NCI-H1930 (cell line): Measurements from ENCODE around the gene ICE2.

Source experiments
- DNase-seq, 2 experiments: peaks; one replicate each; lab custom pipeline; 2025; lab: John Stamatoyannopoulos, UW

Gene ICE2

DNA sequence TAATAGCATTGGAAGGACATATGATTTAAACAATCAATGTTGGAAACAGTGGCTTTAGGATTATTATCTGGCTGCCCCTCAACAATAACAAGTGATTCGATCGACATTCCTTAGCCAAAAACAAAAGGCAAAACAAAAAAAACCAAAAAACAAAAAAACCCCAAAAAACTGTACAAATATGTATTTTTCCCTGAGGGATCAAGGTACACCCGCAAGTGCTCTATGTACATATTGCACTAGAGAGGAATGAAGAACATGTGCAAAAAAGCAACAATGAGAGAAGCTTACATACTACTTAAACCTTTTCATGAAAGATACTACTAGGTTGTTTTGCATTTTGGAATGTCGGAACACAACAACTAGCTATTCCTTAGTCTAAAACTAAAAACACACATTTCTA lies 14.2 kb upstream of the ICE2 start:
- DNase-seq = no peak

DNA sequence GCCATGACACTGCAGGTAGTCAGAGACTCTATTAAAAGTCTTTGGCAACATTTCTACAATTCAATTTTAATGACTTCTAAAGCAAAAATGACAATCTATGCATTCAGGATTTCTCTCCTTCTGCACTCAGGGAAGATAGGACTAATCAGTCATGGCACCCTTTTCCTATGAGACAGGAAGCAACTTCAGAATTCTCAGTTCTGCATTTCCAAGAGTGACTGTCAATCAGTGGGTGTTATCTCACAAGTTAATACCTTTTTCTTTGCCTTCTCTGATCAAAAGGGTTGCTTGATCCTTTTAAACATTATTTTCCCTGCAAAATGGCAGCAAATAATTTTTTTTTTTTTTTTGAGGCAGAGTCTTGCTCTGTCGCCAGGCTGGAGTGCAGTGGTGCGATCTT lies 7.8 kb upstream of the ICE2 start:
- no peak for DNase-seq

DNA sequence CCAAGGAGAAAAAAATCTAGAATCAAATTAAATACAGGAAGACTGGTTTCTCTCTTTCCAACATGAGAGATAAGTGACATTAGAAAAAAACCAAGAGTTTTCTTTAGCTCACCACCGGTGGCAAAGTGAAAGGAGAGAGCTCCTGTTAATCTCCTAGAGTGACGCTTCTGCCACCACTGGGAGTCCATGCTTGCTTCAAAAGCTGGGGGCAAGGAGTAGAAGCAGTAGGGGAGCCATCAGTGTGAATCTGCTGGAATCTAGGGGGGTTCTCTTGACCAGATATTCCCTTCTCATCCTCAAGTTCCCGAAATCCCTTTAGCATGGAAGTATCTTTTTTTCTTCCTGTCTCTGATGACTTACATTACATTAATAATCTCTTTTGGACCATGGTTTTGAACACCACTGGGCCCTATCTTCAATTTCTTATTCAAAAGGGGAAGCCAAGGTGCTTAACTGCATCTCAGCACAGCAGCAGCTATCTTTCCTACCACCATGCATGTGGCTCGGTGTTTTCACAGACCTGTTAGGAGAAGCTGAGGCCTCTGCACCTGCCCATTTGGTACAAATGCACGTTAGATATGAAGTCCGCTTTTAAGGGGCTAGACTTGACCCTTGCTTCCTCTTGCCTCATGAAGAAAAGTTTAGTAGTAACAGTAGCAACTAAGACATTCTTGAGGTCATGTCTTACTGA lies 6.6 kb upstream of the ICE2 start:
- no peak for DNase-seq

DNA sequence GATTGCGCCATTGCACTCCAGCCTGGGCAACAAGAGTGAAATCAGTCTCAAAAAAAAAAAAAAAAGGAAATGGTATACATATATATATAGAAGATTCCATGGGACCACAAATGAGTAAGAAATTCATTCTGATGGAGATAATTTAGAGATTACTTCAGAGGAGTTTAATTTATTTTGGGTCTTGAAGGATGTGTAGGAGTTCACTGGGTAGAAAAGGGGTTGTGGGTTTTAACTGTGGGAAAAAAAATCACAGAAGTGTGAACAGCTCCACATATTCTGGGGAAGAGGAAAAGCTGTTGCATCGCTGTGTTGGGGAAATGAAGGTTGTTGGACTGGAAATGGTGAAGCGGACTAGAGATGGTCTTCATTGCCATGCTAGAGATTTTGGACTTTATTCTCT lies 4.1 kb upstream of the ICE2 start:
- no peak for DNase-seq

DNA sequence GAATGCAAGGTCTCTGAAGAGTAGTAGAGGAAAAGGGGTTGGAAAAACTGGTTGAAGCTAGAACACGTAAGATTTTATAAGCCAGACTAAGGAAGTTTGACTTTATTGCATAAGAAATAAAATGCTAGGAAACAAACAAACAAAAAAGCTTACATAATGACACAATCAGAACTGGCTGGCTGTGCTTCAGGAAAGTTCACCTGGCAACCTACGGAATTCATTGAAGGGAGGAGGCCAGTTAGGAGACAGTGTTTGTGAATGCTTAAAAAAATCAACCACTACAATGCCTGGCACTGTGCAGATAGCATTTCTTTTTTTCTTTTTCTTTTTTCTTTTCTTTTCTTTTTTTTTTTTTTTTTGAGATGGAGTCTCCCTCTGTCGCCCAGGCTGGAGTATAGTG lies 1.9 kb upstream of the ICE2 start:
- DNase-seq = no peak

DNA sequence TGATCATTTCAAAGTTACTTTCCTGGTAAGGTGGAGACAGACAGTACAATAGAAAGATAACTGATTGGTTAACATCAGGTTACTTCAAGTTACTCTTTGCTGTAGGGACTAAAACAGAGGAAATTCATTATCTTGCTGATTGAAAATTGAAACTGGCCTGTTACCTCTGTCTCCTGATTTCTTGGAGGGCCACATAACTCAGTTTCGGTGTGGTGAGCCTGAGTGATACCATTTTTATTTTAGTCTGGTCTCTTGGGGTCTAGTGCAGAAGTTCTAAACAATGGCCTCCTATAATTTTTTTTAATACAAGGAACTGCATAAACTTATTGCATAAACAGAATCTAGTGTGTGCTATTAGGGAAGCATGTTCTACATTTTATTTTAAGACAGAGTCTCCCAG lies 1.2 kb upstream of the ICE2 start:
- no peak for DNase-seq

DNA sequence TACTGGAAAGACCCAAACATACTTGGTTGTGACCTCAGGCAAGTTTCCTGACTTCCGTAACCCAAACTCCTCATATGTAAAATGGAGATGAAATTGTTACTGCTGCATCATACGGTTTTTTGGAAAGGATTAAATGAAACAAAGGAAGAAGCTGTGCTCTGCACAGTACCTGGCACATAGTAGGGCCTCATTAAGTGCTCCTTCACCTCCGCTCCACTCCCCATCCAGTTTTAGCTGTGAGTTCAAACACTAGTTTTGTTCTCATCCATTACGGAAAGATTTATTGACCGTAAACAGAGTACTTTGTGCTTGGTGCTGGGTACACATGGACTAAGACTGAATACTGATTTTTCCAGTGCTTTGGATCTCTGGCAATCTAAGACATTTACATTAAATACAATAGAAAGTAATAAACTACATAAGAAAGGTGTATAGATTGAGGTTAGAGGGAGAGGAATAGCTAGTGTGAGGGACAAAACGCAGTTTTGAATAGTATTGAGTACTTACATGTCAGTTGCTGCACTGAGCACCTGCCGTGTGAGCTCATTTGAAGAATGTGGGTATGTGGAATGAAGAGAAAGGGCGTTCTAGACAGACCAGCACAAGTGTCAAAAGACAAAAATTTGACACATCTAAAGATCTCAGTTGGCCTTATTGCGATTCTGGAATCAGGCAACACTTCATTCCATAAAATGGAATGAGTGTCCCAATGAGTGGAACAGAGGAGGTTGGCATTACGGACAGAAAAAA lies 594 bp upstream of the ICE2 start:
- no peak for DNase-seq

DNA sequence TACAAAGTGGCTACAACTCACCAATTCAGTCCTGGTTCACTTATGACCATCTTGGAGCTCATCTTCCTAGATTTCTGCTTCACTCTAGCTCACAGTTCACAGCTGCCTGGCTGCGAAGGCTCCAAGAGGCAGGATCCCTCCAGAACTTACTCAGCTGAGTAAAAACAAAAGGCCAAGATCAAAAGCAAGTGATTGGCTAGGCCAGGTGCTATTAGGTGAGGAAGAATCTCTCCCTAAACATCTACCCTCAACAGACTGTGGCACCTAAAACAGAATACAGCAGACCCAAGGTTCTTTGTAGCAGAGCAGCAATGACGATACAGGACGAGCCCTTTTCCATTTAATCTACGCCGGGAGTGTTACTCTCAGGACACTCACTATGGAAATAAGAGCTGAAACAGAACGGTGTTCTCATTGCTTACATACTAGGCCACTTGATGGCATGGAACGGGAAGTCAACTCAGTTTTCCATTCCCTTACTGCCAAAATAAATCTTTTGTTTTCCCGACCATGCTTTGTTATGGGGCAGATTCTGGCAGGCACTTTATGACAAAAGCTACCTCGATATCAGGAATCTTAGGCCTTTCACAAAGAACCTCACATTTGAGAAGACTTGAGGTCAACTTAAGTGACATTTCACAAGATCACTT lies 901 bp downstream of the ICE2 start:
- DNase-seq = no peak

DNA sequence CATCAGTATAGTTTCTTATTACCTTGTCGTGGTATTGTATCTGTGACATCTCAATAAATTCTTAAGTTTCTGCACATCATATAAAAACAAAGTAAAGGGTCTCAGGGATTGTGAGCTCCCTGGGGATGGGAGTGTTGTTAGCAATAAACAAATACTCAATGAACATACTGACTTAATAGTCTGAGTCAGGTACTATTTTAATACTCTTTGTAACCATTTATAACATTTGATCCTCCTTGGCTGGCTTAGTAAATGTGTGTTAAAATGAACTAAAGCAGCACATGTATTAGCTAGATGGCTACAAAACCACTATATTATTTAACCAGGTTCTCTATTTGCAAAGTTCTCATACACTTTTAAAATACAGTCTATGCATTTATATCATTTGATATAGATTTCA lies 1.8 kb downstream of the ICE2 start:
- DNase-seq = no peak

DNA sequence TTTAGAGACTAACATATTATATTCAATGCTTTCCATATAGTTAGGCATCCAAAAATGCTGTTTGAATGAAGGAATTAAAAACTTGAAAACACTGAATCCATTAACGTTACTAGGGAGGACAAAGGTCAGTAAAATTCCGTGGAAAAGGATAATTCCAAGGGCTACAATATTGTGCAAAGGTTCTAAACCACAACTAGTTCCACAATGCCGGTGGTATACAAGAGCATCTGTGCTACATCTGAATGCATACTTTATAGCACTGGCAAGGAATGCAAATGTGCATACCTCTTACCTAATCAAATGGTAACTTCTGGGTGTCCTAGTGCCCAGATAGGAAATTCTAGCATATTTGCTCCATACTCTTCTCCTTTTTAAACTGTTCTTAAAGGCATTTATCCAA lies 2.2 kb downstream of the ICE2 start:
- DNase-seq = no peak

DNA sequence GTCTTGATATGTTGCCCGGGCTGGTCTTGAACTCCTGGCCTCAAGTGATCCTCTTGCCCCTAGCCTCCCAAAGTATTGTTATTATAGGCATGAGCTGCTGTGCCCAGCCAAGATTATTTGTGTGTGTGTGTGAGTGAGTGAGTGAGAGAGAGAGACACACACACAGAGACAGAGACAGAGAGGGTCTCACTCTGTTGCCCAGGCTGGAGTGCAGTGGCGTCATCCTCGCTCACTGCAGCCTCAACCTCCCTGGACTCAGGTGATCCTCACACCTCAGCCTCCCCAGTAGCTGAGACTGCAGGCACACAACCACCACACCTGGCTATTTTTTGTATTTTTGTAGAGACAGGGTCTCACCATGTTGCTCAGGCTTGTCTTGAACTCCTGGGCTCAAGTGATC lies 5.8 kb downstream of the ICE2 start:
- DNase-seq = no peak

DNA sequence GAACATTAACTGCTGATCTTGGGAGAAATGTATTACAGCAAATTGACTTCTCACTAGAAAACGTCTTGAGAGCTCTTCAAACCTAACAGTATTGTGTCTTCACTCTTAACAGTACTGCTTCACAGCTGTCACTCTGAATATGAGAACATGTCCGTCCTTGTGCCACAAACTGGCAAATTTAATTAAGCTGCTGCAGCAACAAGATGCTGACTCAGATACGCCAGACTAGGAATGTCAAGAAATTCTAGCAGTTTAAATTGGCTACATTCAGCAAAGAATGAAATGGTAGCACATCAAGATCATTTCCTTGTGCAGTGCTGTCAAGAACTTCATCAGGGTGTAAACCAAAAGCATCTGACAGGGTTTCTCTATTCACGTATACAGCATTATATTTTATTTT lies 7.6 kb downstream of the ICE2 start:
- DNase-seq = no peak

DNA sequence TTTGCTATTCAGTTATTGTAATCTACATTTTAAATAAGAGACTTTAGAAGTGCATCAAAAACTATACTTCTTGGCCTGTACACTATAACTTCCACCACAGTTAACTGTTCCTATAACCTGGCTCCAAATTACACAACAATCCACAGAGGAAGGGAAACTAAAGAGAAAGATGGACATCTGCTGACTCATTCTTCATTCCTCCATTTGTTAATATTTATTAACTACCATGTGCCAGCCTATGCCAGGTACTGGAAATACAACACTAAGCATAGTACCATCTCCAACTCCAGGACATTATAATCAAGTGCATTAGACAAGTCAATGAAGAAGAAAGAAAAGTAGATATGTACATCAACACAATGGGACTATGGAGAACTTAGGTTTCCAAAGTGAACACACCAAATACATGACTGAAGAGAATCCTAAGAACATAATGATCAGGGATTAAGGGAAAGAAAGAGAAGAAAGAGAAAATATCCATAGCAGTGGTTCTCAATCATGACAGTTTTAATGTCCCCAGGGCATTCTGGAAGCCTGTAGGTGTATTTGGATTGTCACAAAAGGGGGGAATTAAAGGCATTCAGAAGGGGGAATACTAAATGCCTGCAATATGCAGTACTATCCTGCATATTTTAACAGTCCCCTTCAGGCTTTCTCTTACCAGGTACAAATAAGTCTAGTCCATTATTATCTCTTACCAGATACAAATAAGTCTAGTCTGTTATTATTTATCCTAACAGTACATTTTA lies 8.9 kb downstream of the ICE2 start:
- DNase-seq = no peak

DNA sequence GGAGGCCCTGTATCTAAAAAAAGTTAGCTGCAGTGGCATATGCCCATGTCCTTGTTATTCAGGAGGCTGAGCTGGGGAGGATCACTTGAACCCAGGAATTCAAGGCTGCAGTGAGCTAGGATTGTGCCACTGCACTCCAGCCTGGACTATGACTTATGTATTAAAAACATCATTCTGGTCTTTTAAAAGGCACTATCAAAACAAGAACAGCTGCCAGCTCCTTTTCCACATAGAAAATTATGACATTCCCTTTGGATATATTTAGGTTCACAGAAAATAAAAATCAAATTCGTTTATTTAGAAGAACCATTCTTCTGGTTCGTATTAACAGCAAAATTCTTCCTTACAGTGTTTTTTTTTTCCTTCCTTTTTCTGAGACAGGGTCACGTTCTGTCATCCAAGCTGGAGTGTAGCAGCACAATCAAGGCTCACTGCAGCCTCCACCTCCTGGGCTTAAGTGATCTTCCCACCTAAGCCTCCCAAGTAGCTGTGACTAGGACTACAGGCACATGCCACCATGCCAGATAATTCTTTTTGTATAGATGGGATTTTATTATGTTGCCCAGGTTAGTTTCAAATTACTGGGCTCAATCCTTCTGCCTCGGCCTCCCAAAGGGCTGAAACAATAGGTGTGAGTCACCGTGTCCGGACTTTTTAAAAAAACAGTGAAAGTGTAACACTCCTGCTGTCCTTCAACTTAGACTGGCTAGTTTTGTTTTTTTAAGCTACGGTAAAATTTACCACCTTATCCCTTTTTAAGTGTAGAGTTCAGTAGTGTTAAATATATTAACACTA lies 13.9 kb downstream of the ICE2 start:
- no peak for DNase-seq

DNA sequence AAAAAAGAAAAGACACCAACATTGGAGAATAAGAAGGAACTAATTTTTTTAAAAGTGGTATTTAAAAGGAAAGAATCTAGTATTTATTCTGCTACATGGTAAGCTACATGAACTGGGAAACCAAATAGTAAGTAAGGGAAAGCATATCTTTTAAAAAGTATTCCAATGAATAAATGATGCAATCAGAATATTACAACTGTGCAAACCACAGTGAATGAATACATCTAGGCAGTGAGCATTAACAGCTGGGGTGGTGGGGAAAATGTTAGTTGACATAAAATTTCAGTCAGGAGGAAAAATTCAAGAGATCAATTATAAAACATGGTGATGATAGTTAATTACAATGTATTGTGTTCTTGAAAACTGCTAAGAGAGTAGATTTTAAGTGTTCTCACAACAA lies 16.9 kb downstream of the ICE2 start:
- no peak for DNase-seq

DNA sequence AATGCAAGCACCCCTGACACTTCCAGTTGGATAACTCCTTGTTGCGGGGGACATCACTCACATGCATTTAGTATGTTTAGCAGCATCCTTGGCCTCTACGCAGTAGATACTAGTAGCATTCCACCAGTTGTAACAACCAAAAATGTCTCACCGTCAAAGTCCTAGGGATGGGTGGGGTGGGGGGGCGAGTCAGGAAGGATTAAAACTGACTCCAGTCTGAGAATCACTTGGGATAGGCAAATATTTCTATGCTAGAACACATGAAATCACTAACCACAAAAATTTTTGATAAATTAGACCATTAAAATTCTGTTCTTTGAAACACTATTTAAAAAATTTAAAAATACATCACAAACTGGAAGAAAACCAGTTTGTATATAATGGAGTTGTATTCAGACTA lies 18.0 kb downstream of the ICE2 start:
- no peak for DNase-seq

DNA sequence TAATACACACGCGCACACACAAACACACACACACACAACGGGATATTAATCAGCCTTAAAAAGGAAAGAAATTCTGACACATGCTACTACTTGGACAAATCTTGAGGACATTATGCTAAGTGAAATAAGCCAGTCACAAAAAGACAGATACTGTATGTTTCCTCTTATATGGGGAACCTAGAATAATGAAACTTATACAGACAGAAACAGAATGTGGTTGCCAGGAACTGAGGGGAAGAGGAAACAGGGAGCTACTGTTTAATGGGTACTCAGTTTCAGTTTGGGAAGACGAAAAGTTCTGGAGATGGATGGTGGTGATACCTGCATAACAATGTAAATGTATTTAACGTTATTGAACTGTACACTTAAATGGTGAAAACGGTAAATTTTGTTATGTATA lies 20.2 kb downstream of the ICE2 start:
- DNase-seq = no peak

DNA sequence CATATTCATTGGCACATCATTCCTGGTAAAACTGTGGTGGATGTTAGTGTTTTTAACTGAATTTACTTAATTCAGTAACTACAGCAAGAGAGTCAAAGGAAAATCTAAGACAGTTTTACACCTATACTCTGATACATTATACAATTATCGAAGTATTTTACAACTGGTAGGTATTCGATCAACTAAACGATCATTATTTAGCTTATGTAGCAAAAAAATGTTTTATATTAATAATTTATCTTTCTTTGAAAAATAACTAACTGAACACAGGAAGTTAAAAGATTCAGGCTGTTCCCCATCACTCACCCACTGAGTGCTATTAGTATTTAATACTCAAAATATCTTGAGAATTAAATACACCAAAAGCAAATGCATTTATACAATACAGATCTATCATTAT lies 21.0 kb downstream of the ICE2 start:
- DNase-seq = no peak

DNA sequence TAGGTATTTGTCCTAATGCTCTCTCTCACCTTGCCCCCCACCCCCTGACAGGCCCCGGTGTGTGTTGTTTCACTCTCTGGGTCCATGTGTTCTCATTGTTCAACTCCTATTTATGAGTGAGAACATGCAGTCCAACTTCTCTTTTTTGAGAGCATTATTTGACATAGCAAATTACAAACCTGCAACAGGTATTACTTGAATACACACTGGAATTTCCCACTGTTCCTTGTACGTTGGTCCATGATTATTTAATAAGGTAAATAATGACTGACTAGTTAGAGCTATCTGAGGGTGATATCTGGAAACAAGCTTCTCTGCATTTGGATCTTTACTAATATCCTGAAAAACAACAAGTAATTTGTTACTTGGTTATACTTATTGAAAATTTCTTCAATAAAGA lies 24.1 kb downstream of the ICE2 start:
- no peak for DNase-seq

DNA sequence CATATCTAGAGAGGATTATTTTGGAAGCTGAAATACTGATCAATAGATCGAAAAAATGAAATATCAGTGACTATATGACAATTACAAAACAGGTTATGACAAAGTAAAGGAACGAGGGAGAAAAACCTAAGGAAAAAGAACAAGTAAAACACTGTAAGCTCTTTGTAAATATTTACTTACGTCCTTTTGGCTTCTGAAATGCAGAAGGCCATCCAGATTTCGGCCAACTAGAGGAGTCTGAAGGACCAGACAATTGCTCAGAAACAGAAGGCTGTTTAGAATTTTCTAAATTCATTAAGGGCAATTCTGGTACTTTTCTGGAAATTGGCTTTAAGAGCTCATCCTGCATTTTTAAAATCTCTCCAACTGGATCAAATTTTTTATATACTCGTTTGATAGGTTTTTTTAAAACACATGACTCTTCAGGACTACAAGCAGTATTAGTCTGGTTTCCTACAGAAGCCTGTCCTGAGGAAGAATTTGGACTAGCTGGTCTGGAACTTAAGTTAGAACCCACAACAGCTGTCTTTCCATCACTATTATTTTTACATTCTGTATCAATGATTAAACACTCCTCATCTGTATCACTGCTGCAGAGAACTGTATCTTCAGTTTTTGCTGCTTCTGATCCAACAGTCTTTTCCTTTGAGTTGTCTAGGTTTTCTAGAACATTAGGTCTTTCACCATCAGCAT lies 30.1 kb downstream of the ICE2 start:
- no peak for DNase-seq

DNA sequence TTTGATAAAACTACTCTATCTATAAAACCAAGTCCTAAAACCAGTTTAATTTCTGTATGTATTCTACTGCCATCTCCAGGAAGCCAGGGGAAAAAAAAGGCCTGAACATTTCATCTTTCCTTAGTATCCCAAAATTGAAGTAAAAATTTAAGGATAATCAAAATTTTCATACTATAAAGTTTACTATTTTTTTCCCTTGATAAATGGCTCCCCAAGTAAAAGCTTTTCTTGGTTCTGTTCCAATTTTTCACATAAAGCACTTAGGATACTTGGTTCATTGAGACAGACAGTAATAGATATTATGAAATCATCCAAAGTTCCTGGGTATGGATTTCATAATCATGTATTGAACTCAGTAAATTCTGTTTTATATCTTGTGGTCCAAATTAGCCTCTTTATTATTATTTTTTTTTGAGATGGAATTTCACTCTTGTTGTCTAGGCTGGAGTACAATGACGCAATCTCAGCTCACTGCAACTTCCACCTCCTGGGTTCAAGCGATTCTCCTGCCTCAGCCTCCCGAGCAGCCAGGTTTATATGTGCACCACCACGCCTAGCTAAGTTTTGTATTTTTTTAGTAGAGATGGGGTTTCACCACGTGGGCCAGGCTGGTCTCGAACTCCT lies 34.5 kb downstream of the ICE2 start:
- no peak for DNase-seq
